HG02981 (cell line): ENCODE results near the gene LAMP1.
"Not testable (repeated sequence)": the region's sequence is repeated elsewhere in the genome, so short reads cannot be mapped to it uniquely, and the experiment has no call there.

ENCODE experiments used
- ATAC-seq: cut with Tn5 transposase; IDR thresholded peaks from one replicate; pipeline ENCODE4 v1.9.1; 2021; ENCODE audit warnings: mild to moderate bottlenecking, moderate library complexity; ENCODE audit not compliant: unreplicated experiment

Gene LAMP1

GRCh38 chr13:113295776-113296175 lies 1.3 kb upstream of the LAMP1 start:
- no peak for ATAC-seq

- ATAC-seq, result peak; percentile 30
Observed at GRCh38 chr13:113297370-113298042, 467 bp downstream of the LAMP1 start.

DNA sequence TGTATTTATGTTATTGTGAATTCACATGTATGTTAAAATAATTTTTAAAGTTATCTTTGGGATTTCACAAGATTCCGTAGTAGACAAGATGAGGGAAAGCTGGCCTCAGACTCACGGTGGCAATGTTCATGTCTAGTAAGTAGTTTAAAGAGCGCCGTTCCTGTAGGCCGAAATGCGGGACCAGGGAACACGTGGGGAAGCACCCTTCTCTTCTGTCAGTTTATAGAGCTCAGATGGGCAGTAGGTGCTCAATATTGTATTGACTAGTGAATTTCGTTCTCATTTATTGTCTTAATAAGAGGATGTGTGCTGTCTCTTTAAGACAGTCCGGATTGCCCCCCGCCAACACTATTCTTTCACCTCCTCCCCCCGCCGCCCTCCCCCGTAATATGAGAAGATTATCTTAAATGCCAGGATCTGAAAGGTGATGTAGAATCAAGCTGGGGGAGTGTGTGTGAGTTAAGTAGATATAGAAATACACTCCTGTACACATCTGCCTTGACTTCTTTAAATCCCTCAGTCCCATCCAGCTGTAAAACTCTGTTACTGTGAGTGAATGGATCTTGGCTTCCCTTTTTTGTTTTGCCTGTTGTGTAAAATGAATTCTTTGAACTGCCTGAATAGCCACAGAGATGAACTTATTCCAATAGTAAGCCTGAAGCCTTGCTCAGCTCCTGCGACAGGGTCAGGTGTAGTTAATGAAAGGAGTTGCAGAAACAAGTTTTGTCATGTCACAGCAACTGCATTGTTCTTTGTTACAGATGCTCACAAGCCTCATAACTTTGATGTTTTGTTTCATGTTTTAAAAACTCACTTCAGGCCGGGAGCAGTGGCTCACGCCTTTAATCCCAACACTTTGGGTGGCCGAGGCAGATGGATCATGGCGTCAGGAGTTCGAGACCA lies 1.3 kb downstream of the LAMP1 start:
- no peak for ATAC-seq

DNA sequence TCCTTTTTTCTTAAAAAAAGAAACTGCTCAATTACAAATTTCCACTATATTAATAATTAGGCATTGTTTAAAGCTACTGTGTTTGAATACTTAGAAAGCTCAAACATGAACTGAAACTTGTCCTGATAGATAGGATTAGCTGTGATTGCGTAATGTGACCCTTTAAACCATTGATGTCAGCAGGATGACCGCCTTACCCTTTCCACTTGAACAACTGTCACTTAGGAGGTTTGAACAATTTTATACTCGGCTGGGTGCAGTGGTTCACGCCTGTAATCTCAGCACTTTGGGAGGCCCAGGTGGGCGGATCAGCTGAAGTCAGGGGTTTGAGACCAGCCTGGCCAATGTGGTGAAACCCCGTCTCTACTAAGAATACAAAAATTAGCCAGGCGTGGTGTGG lies 2.9 kb downstream of the LAMP1 start:
- ATAC-seq, result no peak

DNA sequence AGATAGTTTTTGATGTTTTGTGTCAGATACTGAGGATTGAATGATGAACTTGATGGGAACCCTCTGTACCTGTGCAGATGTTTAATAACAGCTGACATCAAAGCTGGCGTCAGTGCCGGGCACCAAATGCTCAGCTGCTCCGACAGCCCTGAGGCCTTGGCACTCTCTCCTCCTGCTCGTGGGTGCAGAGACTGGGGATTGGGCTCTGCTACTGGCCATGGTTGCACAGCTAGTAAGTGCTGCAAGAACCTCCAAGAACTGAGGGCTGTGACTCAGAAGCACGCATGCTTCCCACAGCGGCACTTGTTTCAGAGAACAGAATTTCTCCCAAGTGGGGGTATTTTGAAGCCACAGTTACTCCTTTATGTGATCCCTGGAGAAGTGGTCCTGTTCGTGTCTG lies 5.9 kb downstream of the LAMP1 start:
- ATAC-seq, result no peak

- ATAC-seq, result no peak
Observed at GRCh38 chr13:113304121-113304520, 7.1 kb downstream of the LAMP1 start.

DNA sequence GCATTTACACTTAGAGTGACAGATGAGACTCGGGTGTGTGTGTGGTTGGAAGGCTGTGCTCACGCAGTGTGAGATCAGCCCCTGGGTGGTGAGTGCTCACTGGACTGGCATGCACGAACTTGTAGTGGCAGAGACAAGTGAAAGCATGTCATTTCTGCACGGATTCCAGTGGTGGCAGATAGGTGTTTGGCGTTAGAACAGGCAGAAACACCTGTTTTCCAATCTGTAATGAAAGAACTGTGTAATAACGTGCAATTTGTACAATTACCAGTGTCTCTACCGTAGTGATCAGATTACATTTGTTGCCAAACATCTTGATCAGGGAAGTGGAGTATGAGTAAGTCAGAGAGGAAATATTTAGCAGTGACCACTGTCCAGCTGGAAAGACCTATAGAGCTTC lies 8.2 kb downstream of the LAMP1 start:
- ATAC-seq, result no peak

DNA sequence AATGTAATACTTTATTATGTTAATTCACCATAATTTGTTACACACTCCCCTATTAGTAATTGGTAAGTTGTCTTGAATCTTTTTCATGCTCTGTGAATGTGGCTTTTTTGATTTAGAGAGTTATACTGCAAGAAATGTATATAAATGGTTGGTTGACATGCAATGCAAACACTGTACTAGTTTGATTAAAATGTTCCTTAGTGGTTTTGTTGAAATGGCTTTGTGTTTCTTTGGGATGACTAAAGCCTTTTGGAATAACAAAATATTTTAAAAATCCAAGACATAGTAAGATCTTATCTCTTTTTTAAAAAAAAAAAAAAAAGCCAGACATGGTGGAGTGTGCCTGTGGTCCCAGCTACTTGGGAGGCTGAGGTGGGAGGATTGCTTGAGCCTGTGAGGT lies 10.5 kb downstream of the LAMP1 start:
- no peak for ATAC-seq

- ATAC-seq, result no peak
Observed at GRCh38 chr13:113309473-113309872, 12.4 kb downstream of the LAMP1 start.

DNA sequence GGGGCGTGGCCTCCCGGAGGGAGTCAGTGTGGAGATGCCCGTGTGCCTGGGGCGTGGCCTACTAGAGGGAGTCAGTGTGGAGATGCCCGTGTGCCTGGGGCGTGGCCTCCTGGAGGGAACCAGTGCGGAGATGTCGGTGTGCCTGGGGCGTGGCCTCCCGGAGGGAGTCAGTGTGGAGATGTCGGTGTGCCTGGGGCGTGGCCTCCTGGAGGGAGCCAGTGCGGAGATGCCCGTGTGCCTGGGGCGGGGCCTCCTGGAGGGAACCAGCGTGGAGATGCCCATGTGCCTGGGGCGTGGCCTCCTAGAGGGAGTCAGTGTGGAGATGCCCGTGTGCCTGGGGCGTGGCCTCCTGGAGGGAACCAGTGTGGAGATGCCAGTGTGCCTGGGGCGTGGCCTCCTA lies 17.1 kb downstream of the LAMP1 start:
- ATAC-seq, result not testable (repeated sequence)

DNA sequence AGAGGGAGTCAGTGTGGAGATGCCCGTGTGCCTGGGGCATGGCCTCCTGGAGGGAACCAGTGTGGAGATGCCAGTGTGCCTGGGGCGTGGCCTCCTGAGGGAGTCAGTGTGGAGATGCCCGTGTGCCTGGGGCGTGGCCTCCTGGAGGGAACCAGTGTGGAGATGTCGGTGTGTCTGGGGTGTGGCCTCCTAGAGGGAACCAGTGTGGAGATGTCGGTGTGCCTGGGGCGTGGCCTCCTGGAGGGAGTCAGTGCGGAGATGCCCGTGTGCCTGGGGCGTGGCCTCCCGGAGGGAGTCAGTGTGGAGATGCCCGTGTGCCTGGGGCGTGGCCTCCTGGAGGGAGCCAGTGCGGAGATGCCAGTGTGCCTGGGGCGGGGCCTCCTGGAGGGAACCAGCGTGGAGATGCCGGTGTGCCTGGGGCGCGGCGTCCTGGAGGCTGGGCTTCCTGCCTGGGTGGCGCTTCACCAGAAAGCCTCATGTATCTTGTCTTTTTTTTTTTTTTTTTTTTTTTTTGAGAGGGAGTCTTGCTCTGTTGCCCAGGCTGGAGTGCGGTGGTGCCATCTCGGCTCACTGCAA lies 17.9 kb downstream of the LAMP1 start:
- not testable (repeated sequence) for ATAC-seq

GRCh38 chr13:113315992-113316391 lies 19.0 kb downstream of the LAMP1 start:
- ATAC-seq, result no peak

DNA sequence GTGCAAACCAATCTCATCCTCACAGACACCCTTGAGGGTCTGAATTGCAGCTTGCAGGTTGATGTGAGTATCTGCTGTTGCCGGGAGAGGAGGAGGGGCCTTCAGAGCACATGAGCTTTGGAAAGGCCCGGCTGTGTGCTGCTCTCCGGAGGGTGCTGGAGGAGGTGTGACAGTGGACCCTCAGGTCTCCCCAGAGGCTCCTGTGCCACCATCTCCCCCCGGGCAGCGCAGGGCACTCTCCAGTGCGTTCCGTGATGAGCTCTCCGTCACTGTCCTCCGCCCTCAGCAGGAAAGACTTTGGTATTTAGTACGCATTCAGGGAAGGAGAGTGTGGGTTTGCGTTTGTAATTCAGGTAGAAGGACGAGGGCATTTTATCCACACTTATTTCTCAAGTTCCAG lies 20.0 kb downstream of the LAMP1 start:
- ATAC-seq, result no peak

DNA sequence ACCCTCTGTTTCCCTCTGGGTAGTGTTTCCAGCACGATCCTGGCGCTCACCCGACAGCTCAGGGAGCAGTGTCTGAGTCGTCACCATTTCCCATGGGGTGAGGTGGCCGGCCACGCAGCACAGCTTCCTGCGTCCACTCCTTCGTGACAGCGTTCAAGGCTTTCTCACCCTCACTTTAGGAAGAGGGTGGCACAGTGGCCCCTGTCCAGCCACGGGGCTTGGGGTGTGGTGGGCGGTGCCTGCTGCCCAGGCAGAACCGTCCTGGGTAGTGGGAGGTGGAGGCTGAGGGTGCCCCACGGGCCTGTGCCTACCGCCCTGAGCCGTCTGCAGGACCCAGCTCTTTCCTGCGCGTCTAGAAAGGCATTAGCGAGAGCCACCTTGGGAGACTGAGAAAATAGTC lies 21.9 kb downstream of the LAMP1 start:
- ATAC-seq, result no peak

DNA sequence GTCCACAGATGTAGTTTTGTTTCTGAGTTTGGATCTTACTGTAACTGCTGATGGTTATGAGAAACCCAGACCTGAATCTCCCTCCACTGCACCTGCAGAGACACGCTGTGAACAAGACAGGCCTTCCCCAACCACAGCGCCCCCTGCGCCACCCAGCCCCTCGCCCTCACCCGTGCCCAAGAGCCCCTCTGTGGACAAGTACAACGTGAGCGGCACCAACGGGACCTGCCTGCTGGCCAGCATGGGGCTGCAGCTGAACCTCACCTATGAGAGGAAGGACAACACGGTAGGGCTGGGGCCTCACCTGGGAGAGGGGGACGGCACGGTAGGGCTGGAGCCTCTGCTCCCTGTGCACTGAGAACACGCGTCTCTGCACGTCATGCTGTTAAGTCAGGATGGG lies 22.3 kb downstream of the LAMP1 start:
- ATAC-seq, result no peak

DNA sequence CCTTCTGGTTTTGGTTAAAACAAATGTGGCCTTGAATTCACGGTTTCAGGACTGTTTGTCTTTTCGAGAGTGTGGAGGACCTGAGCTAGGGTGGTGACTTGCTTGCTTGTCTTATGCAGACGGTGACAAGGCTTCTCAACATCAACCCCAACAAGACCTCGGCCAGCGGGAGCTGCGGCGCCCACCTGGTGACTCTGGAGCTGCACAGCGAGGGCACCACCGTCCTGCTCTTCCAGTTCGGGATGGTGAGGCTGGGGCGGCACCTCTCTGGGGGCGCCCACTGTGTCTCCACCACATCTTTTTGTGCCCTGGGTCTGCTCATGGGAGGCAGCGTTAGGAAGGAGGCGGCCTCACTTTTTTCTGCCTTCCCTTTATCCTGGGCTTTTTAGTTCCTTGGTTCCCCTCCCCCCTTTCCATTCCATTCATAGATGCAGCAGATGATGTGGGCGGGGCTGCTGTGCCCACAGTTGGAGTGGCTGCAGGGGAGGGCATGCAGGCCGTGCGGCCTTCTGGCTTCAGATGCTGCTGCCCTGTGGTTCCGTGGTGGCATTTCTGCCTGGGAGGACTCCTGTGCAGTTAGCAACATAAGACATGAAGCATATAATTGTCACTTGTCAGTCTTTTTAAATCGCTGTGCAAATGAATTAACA lies 23.3 kb downstream of the LAMP1 start:
- ATAC-seq, result no peak

- ATAC-seq, result no peak
Observed at GRCh38 chr13:113321546-113321945, 24.5 kb downstream of the LAMP1 start.

DNA sequence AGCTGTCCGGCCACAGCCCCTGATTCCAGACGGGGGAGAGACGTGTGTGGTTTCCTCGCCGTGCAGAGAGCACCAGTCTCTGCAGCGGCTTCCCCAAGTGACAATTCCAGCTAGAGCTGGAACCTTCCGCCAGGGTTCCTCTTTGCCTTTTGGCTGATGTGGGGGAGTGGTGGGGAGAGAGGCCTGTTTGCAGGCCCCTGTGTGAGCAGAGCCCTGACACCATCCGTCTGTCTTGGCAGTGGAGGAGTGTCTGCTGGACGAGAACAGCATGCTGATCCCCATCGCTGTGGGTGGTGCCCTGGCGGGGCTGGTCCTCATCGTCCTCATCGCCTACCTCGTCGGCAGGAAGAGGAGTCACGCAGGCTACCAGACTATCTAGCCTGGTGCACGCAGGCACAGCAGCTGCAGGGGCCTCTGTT lies 25.0 kb downstream of the LAMP1 start:
- ATAC-seq, result no peak

GRCh38 chr13:113322890-113323651 lies 26.0 kb downstream of the LAMP1 start:
- no peak for ATAC-seq

- no peak for ATAC-seq
Observed at GRCh38 chr13:113323869-113324268, 26.8 kb downstream of the LAMP1 start.

DNA sequence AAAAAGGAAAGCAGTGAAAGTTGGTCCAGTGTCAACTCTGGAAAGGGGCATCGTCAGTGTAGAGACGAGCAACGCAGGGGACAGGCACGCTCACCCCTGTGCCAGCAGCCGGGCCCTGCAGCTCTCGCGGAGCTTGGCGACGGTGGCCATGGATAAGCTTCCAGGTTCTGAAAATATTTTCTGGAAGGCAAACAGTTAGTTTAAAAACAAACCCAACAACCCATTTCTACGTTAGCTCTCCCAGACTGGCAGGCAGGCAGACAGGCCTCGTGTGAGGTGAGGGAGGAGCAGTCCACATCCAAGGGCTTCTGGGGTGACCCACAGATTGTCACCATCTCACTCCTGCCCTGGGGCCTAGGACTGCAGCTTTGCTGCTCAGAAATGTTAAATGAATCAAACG lies 27.4 kb downstream of the LAMP1 start:
- ATAC-seq, result no peak
